ENCODE data around the gene SPDYE1.

SPDYE1 gene

DNA sequence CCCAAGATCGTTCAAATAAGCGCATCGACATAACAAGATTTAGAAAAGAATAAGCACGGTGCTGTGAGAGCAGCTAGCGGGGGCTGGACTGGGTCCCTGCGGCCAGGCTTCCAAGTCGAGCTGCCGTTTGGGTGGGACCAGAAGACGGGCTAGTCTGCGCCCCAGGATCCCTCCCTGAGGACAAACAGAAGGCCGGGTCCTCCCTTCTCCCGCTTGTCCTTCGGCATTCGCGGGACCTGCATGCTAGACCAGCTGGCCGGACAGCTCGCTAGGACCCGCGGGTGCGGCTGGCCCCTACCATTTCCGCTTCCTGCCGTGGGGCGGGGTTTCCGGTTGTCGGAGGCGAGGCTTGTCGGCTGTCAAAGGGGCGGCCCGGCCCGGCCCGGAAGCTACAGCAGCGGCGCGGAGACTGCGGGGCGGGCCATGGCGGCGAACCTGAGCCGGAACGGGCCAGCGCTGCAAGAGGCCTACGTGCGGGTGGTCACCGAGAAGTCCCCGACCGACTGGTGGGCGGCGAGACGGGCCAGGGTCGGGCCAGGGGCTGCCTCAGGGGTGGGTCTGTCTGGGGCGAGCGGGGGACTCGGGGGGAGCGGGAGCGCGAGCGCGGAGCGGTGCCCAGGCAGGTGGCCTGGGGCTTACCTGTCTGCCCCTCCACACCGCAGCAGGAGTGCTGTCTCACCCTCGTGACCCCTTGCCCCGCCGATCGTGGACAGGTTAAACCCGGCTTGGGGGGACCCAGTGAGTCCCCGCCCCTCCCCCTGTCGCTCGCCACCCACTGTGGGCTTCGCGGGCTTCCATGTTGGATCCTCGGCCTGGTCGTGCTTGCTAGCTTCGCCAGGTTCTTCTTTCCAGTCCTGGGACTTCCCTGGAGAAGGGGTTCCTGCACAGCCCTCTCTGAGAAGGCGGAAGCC lies 46.9 kb downstream of the SPDYE1 start, which contains the start of gene DBNL:
DBNL (plus strand) TSS at position 388 of the 911 bp plus-strand sequence; CDS start at position 424, 36 bp downstream.
- DNase-seq = peak; percentile 77

- DNase-seq = no peak
These were observed 47.7 kb downstream of the SPDYE1 start for GRCh38 chr7:44045226-44046014.

DNA sequence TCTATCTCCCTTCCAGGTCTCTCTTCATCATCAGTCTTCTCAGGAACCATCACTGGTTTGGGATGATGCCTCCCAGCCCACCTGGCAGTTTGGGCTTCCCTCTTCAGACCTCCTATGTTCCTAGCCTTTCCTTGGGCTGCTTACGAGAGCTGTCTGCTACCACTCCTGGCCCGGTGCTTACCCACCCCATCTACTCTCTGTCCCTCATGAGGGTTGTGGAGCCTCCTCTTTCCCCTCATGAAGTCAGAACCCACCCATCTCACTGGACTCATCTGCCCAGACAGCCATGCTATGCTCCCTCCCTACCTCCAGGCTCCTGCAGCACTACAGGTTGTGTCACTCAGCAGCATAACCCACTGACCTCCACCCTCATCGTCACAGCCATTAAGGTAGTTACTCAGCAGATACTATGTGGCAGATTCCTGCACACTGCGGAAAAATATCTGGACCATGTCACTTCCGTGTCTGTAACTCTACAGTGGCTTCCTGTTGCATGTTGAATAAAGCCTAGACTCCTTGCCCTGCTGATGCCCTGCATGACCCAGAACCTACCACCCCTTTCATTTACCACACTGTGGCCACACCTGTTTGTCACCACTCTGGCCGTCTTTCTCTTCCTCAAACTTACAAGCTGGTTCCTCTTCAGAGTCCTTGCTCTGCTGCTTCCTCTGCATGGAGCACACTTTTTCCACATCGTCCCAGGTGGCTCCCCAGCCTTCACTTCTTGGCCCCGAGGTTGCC lies 48.8 kb downstream of the SPDYE1 start:
- no peak for DNase-seq

- no peak for DNase-seq
These were observed 50.5 kb downstream of the SPDYE1 start for GRCh38 chr7:44048031-44048795.

GRCh38 chr7:44050121-44050914 lies 52.6 kb downstream of the SPDYE1 start:
- no peak for DNase-seq

DNA sequence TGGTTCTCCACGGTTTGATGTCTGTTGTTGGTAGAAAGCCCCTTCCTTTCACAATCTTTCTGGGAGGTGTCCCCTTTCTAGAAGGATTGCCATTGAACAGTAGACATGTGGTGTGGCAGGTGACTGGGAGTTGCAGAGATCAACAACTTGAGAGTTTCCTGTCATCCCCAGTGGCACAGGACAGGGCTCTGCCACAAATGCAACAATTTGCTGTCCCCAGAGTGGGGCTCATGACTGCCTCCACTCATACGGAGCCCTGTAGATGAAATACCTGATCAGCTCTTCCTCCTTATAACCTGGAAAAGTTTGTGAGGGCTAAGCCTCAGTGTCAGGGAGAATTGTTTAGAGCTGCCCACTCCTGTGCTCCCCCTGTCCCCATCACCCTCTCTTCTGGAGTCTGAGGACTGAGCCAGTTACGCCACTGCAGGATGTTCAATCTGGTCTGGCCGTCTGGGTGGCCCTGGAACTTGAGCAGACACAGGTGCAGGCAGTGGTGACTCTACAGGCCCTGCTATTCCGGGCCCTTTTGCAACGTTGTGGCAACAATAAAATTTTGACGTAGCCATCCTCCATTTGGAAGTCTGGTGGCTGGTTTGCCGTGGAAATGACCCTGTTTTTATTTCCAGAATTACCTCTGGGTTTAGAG lies 53.3 kb downstream of the SPDYE1 start:
- no peak for DNase-seq

- DNase-seq = no peak
These were observed 54.0 kb downstream of the SPDYE1 start for GRCh38 chr7:44051611-44052220.

DNA sequence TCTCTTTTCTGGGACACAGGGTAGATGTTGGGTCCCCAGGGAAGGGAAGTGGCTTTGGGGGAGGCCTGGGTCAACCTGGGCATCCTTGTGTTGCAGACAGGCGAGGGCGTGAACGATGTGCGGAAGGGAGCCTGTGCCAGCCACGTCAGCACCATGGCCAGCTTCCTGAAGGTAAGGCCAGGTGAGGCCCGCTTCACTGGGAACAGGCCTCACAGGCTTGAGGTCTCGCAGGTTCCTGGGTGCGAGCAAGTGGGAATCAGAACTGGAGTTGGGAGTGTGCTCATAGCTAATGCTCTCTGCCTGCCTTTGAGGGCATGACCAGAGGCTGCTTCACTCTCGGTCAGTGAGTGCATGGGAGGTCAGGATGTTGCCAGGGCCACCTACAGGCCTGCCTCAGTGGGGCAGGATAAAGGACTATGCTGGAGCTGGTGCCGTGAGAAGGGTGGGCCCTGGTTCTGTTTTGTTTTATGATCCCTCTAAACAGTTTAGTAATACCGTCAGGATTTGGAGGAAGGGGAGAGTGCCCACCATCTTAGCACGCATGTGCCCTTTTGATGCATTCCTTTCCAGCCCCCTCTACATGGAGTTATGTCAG lies 55.2 kb downstream of the SPDYE1 start:
- DNase-seq = no peak

DNA sequence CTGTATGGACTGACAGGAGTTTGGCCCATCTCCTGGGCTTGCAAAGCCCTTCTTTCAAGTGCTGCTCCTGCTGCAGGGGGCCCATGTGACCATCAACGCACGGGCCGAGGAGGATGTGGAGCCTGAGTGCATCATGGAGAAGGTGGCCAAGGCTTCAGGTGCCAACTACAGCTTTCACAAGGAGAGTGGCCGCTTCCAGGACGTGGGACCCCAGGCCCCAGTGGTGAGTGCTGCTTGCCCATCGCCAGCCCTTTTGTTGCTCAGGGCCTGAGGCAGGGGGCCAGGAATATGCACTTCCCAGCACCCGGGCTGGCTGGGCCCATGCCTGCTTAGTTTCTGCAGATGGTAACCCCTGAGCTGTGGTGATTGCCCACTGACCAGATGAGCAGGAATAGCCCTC lies 59.0 kb downstream of the SPDYE1 start:
- DNase-seq = no peak

- no peak for DNase-seq
These were observed 59.6 kb downstream of the SPDYE1 start for GRCh38 chr7:44057181-44057848.

- no peak for DNase-seq
These were observed 60.4 kb downstream of the SPDYE1 start for GRCh38 chr7:44057849-44058758.

GRCh38 chr7:44058759-44059218 lies 61.1 kb downstream of the SPDYE1 start:
- DNase-seq = no peak

GRCh38 chr7:44059219-44060090 lies 61.8 kb downstream of the SPDYE1 start:
- DNase-seq = no peak
